K562 (cell line): ENCODE data around the gene JPT1. TPM values are rescaled to one million over a fixed set of nuclear protein-coding genes. Genes with fewer than 3 reads are reported as not detected.

Experiments used
- RBM22 ChIP-seq: fragments of 200-400 bp; formaldehyde crosslinking; IDR thresholded peaks from 2 replicates; pipeline ENCODE4 v1.6.1; 2018; ENCODE audit warnings: low read length, low read depth; ENCODE audit not compliant: poor library complexity, severe bottlenecking
- TCFL5 ChIP-seq: fragments of 250-450 bp; sonication (Bioruptor Pico); conservative IDR thresholded peaks from 2 replicates; pipeline ENCODE4 v1.6.1; 2021; ENCODE audit warnings: mild to moderate bottlenecking, moderate library complexity, matching md5 sums
- ZNF316 ChIP-seq: fragments of 450-650 bp; IDR thresholded peaks from 2 replicates; pipeline ENCODE4 v1.6.1; 2016
- ZNF644 ChIP-seq: fragments of 200-800 bp; sonication (Bioruptor generic); IDR thresholded peaks from 2 replicates; pipeline ENCODE4 v1.6.1; 2016; ENCODE audit warnings: low read depth, missing genetic modification characterization, missing compliant biosample characterization
- polyA plus RNA-seq, 8 experiments: library from polyadenylated mRNA; depleted of rRNA in 4 of 8; stranded (reverse) in 5 of 8; unstranded in 3 of 8; fragments of >200 nt; fragmentation: Nextera tagmentation in 2 of 8; fragmentation: Illumina TruSeq in 1 of 8; extraction: Ambion mirVana in 2 of 8; extraction: Trizol in 1 of 8; gene quantifications; 2 replicates each; pipeline versions ENCODE4 v1.2.1 to v1.2.3, GENCODE V29; 2011 to 2014; ENCODE audit warnings: inconsistent platforms in 1 of 8, missing spikeins in 1 of 8
- total RNA-seq, 7 experiments: library from RNA; depleted of rRNA in 6 of 7; stranded (reverse); fragments of >200 nt in 6 of 7; fragmentation: Illumina TruSeq in 2 of 7; extraction: Trizol in 2 of 7; gene quantifications; 2 replicates each; pipeline versions ENCODE4 v1.2.1 to v1.2.3, GENCODE V29; 2011 to 2021; ENCODE audit warnings: low replicate concordance in 1 of 7
- TF ChIP-seq, protein P1 (sequence below), 3 experiments: fragments of 200-800 bp in 1 of 3; sonication (Bioruptor generic) in 1 of 3; sonication (generic) in 1 of 3; formaldehyde crosslinking in 1 of 3; IDR thresholded peaks; 2 replicates each; pipeline versions ENCODE4 v1.6.1 to v1.8.0; 2016 to 2022; ENCODE audit warnings: mild to moderate bottlenecking in 2 of 3, missing compliant biosample characterization in 2 of 3, missing genetic modification characterization in 2 of 3, missing genetic modification reagents in 1 of 3
- TF ChIP-seq, protein P2 (sequence below): fragments of 450-650 bp; IDR thresholded peaks from 2 replicates; pipeline ENCODE4 v1.6.1; 2018; ENCODE audit warnings: mild to moderate bottlenecking, low read depth; ENCODE audit not compliant: partially characterized antibody
- TF ChIP-seq, protein P3 (sequence below), 2 experiments: fragments of 450-650 bp; IDR thresholded peaks; 2 replicates each; pipeline ENCODE4 v1.6.1; 2016
- TF ChIP-seq, protein P4 (sequence below): fragments of 250-450 bp; sonication (Bioruptor Pico); IDR thresholded peaks from 2 replicates; pipeline ENCODE4 v1.8.0; 2022; ENCODE audit warnings: inconsistent platforms

Gene JPT1
- total and polyA plus RNA-seq, 9 of the 15 experiments (the other 6 are each of a cell fraction or from before 2014, with no cell fraction given), result 56.7 to 292 (median 144) TPM

DNA sequence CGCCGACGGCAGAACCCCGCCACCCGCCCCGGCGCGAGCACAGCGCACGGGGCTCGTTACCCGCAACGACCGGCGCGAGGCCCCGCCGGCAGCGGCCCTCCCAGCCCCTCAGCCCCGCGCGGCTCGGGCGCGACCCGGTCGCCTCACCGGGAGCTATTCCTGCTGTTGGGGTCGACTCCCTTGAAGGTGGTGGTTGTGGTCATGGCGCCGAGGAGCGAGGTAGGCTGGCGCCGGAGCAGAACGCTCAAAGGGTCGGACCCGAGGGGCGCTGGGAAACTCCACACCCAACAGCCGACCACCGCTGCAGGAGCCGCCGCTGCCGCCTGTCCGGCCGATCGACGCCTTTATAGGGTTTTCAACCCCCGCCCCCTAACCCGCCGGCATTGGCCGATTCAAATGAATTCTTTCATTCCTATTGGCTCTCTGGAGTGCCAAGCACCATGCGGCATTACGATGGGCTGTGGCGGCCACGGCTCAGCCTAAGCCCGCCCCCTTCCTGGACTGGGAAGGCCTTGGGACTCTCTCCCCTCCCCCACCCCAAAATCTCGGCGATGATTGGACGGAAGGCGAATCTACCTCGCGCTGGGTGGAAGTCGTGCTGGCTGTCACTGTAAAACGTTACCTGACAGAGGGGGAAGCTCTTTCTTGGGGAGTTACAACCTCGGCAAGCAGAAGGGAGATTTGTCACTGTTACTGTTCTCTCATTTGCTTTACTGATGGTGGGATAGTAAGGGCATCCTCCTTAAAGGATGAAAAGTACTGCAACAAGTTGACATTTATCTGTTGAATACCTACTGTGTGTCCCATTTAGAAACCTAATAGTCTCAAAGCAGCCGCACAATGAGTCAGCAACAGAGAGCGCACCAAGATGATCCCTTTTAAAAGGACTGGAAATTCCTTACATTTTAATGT is at the start of gene JPT1 (continued):
- TF ChIP-seq, protein P1, sequence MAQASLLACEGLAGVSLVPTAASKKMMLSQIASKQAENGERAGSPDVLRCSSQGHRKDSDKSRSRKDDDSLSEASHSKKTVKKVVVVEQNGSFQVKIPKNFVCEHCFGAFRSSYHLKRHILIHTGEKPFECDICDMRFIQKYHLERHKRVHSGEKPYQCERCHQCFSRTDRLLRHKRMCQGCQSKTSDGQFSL (CRISPR knock-in tag; IDR thresholded peaks at IDR 0.05), result peak; percentile 47; the same call in 1 of the 2 replicates
- TF ChIP-seq, protein P1 (tag; IDR thresholded peaks at IDR 0.05), result no peak
- TF ChIP-seq, protein P2, sequence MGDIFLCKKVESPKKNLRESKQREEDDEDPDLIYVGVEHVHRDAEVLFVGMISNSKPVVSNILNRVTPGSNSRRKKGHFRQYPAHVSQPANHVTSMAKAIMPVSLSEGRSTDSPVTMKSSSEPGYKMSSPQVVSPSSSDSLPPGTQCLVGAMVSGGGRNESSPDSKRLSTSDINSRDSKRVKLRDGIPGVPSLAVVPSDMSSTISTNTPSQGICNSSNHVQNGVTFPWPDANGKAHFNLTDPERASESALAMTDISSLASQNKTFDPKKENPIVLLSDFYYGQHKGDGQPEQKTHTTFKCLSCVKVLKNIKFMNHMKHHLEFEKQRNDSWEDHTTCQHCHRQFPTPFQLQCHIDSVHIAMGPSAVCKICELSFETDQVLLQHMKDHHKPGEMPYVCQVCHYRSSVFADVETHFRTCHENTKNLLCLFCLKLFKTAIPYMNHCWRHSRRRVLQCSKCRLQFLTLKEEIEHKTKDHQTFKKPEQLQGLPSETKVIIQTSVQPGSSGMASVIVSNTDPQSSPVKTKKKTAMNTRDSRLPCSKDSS, result no peak
- TF ChIP-seq, protein P3, sequence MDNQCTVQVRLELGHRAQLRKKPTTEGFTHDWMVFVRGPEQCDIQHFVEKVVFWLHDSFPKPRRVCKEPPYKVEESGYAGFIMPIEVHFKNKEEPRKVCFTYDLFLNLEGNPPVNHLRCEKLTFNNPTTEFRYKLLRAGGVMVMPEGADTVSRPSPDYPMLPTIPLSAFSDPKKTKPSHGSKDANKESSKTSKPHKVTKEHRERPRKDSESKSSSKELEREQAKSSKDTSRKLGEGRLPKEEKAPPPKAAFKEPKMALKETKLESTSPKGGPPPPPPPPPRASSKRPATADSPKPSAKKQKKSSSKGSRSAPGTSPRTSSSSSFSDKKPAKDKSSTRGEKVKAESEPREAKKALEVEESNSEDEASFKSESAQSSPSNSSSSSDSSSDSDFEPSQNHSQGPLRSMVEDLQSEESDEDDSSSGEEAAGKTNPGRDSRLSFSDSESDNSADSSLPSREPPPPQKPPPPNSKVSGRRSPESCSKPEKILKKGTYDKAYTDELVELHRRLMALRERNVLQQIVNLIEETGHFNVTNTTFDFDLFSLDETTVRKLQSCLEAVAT (IDR thresholded peaks at IDR 0.05), result peak in 1 of 2 experiments; percentile 91; a peak in 2 of 4 replicates
- peak; percentile 89 for TF ChIP-seq ZNF316
- TF ChIP-seq RBM22, result peak; percentile 89
- TF ChIP-seq TCFL5, result no peak
- TF ChIP-seq, protein P4, sequence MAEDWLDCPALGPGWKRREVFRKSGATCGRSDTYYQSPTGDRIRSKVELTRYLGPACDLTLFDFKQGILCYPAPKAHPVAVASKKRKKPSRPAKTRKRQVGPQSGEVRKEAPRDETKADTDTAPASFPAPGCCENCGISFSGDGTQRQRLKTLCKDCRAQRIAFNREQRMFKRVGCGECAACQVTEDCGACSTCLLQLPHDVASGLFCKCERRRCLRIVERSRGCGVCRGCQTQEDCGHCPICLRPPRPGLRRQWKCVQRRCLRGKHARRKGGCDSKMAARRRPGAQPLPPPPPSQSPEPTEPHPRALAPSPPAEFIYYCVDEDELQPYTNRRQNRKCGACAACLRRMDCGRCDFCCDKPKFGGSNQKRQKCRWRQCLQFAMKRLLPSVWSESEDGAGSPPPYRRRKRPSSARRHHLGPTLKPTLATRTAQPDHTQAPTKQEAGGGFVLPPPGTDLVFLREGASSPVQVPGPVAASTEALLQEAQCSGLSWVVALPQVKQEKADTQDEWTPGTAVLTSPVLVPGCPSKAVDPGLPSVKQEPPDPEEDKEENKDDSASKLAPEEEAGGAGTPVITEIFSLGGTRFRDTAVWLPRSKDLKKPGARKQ (CRISPR knock-in tag), result no peak
- TF ChIP-seq ZNF644 (tag), result no peak
